Liver (tissue), 9 donors: ENCODE measurements around the gene FAM110D. TPM values are rescaled to one million over a fixed set of nuclear protein-coding genes. Genes with fewer than 3 reads are reported as not detected.

Experiments
- DNase-seq: peaks from one replicate; pipeline ENCODE4 v3.0.0-alpha.2; 2017; ENCODE audit warnings: low spot score
- H3K27ac ChIP-seq, 2 donors: one replicate each; pipeline ENCODE4 v1.7.0; 2013; ENCODE audit warnings: inconsistent platforms in 2 of 2, low read length in 2 of 2, control low read depth in 1 of 2, low read depth in 1 of 2, mild to moderate bottlenecking in 1 of 2
- H3K27me3 ChIP-seq, 4 donors: one replicate each; pipeline versions ENCODE4 v1.6.1 to v1.7.0; 2013; ENCODE audit warnings: low read length in 3 of 4, inconsistent platforms in 1 of 4, mild to moderate bottlenecking in 1 of 4, moderate library complexity in 1 of 4; ENCODE audit not compliant: control insufficient read depth in 4 of 4, insufficient read depth in 4 of 4
- H3K36me3 ChIP-seq, 4 donors: one replicate each; pipeline versions ENCODE4 v1.6.1 to v1.7.0; 2013; ENCODE audit warnings: low read length in 3 of 4, mild to moderate bottlenecking in 3 of 4, low read depth in 1 of 4, moderate library complexity in 1 of 4; ENCODE audit not compliant: control insufficient read depth in 4 of 4, insufficient read depth in 3 of 4
- H3K4me1 ChIP-seq, 4 donors: one replicate each; pipeline versions ENCODE4 v1.6.1 to v1.7.0; 2013; ENCODE audit warnings: low read length in 3 of 4, mild to moderate bottlenecking in 3 of 4, moderate library complexity in 1 of 4; ENCODE audit not compliant: control insufficient read depth in 4 of 4, insufficient read depth in 4 of 4
- H3K4me3 ChIP-seq, 3 donors: one replicate each; pipeline versions ENCODE4 v1.6.1 to v1.7.0; 2013; ENCODE audit warnings: low read length in 3 of 3, control low read depth in 1 of 3, low read depth in 1 of 3, mild to moderate bottlenecking in 1 of 3
- H3K9ac ChIP-seq, 2 donors: one replicate each; pipeline ENCODE4 v1.7.0; 2013; ENCODE audit warnings: low read length in 2 of 2, mild to moderate bottlenecking in 2 of 2, moderate library complexity in 2 of 2, control low read depth in 1 of 2, low read depth in 1 of 2
- H3K9me3 ChIP-seq, 4 donors: one replicate each; pipeline versions ENCODE4 v1.6.1 to v1.7.0; 2013; ENCODE audit warnings: low read length in 3 of 4; ENCODE audit not compliant: control insufficient read depth in 4 of 4
- EGR1 ChIP-seq, 2 donors: IDR thresholded peaks; 2 replicates each; pipeline ENCODE4 v1.6.1; 2016 to 2018; ENCODE audit warnings: antibody characterized with exemption in 2 of 2, low read depth in 2 of 2
- FOXA1 ChIP-seq: IDR thresholded peaks from 2 replicates; pipeline ENCODE4 v1.6.1; 2016; ENCODE audit warnings: antibody characterized with exemption
- FOXA2 ChIP-seq: IDR thresholded peaks from 2 replicates; pipeline ENCODE4 v1.6.1; 2016; ENCODE audit warnings: antibody characterized with exemption
- GABPA ChIP-seq, 2 donors: IDR thresholded peaks in 1 of 2; conservative IDR thresholded peaks in 1 of 2; 2 replicates each; pipeline ENCODE4 v1.6.1; 2016; ENCODE audit warnings: antibody characterized with exemption in 2 of 2, mild to moderate bottlenecking in 1 of 2, moderate library complexity in 1 of 2
- HNF4A ChIP-seq, 2 donors: conservative IDR thresholded peaks; 2 replicates each; pipeline ENCODE4 v1.6.1; 2016; ENCODE audit warnings: antibody characterized with exemption in 2 of 2, mild to moderate bottlenecking in 2 of 2
- HNF4G ChIP-seq: IDR thresholded peaks from 2 replicates; pipeline ENCODE4 v1.6.1; 2016; ENCODE audit warnings: antibody characterized with exemption
- JUND ChIP-seq, 2 donors: IDR thresholded peaks; 2 replicates each; pipeline ENCODE4 v1.6.1; 2016; ENCODE audit warnings: antibody characterized with exemption in 2 of 2
- MAX ChIP-seq: IDR thresholded peaks from 2 replicates; pipeline ENCODE4 v1.6.1; 2016; ENCODE audit warnings: antibody characterized with exemption
- NR2F2 ChIP-seq: IDR thresholded peaks from 2 replicates; pipeline ENCODE4 v1.6.1; 2016; ENCODE audit warnings: antibody characterized with exemption
- RAD21 ChIP-seq, 2 donors: IDR thresholded peaks; 2 replicates each; pipeline ENCODE4 v1.6.1; 2016; ENCODE audit warnings: antibody characterized with exemption in 2 of 2, mild to moderate bottlenecking in 2 of 2
- REST ChIP-seq: IDR thresholded peaks from 2 replicates; pipeline ENCODE4 v1.6.1; 2016; ENCODE audit warnings: antibody characterized with exemption, mild to moderate bottlenecking
- RXRA ChIP-seq, 2 donors: IDR thresholded peaks; 2 replicates each; pipeline ENCODE4 v1.6.1; 2017 to 2018; ENCODE audit warnings: antibody characterized with exemption in 2 of 2, mild to moderate bottlenecking in 1 of 2
- TAF1 ChIP-seq: conservative IDR thresholded peaks from 2 replicates; pipeline ENCODE4 v1.6.1; 2016; ENCODE audit warnings: antibody characterized with exemption, mild to moderate bottlenecking
- YY1 ChIP-seq: IDR thresholded peaks from 2 replicates; pipeline ENCODE4 v1.6.1; 2016; ENCODE audit warnings: antibody characterized with exemption, mild to moderate bottlenecking
- ZBTB33 ChIP-seq: IDR thresholded peaks from 2 replicates; pipeline ENCODE4 v1.6.1; 2016; ENCODE audit warnings: antibody characterized with exemption
- WGBS: extraction: QIAGEN DNeasy Blood & Tissue Kit; methylation state at CpG from one replicate; pipeline ENCODE4 v1.1.7; 2013; 5-methylcytosine and 5-hydroxymethylcytosine counted together
- polyA plus RNA-seq, 2 donors: library from polyadenylated mRNA; stranded (reverse) in 1 of 2; unstranded in 1 of 2; fragments of 200-250 nt in 1 of 2; fragments of >200 nt in 1 of 2; fragmentation: Nextera tagmentation in 1 of 2; extraction: Ambion mirVana in 1 of 2; gene quantifications; one replicate each; pipeline versions ENCODE4 v1.2.1 to v1.2.3, GENCODE V29; 2013 to 2015
- total RNA-seq, 2 donors: library from RNA; depleted of rRNA; stranded (reverse); fragments of >200 nt; gene quantifications; one replicate each; pipeline ENCODE4 v1.2.3, GENCODE V29; 2014
- TF ChIP-seq, protein P1 (sequence below): IDR thresholded peaks from 2 replicates; pipeline ENCODE4 v1.6.1; 2016; ENCODE audit warnings: antibody characterized with exemption
- donor health status: healthy.
- donor health status: healthy.
- donor health status: healthy.
- donor health status: healthy.
- donor health status: healthy.

Gene FAM110D
- total and polyA plus RNA-seq, 4 donors, result 0.10 to 0.50 (median 0.27) TPM

GRCh38 chr1:26175346-26175745, 16.5 kb downstream of the FAM110D start:
- DNase-seq, result no peak
- Histone ChIP-seq H3K9ac (no peak overlapping the region), H3K4me3 (no peak overlapping the region), H3K4me1 (peaks cover 4 to 11% (median 7%) of the 10 kb centered on the region in 4 donors), H3K9me3 (no peaks in the 10 kb centered on the region), H3K27ac (no peak overlapping the region), H3K36me3 (no peaks in the 10 kb centered on the region), H3K27me3 (no peaks in the 10 kb centered on the region)
- WGBS, result 96% methylated on average over 8 of the region's 8 CpGs
- TF ChIP-seq ZBTB33, result no peak
- no peak for TF ChIP-seq JUND (IDR thresholded peaks at IDR 0.05)

DNA sequence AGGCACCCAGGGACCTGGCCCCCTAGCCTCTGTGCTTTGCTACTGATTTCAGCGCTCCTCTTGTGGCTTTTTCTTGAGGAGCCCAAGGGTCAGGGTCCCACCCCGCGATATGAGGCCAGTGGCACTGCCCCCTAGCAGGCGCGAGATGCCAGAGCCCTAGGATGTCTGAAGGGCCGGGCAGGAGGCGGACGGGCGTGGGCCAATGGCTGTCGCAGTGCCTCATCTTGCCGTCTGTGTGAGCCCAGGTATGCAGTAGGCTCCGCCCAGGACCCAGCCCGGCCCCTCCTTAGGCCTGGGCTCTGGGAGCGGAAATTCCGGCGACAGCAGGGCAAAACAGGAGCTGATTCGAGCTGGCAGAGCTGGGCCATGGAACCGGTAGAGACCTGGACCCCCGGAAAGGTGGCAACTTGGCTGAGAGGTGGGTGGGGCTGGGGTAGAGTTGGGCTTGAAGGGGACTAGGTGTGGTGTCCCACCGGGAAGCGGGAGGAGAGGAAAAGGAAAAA, 18.4 kb downstream of the FAM110D start, which contains the start of gene CNKSR1:
Gene CNKSR1 (plus strand): TSS at position 310 of the 503 bp plus-strand sequence. CDS start 57 bp downstream, at position 367.
- no peak for DNase-seq
- Histone ChIP-seq H3K27ac (no peak within 1 kb of the TSS), H3K36me3 (no peaks in the 10 kb centered on the region), H3K27me3 (no peaks in the 10 kb centered on the region), H3K9ac (no peak within 1 kb of the TSS), H3K9me3 (no peaks in the 10 kb centered on the region), H3K4me3 (no peak within 1 kb of the TSS), H3K4me1 (no peaks in the 10 kb centered on the region)
- TF ChIP-seq HNF4G (no peak), FOXA1 (no peak), GABPA (IDR thresholded peaks at IDR 0.05 in 1 of 2, conservative IDR thresholded peaks at IDR 0.05 in 1 of 2) (no peak), FOXA2 (no peak), MAX (no peak), TAF1 (no peak), ZBTB33 (no peak), JUND (IDR thresholded peaks at IDR 0.05) (no peak)
- TF ChIP-seq, protein P1, sequence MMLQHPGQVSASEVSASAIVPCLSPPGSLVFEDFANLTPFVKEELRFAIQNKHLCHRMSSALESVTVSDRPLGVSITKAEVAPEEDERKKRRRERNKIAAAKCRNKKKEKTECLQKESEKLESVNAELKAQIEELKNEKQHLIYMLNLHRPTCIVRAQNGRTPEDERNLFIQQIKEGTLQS, result no peak
- 42% methylated on average over 21 of the region's 21 CpGs for WGBS

DNA sequence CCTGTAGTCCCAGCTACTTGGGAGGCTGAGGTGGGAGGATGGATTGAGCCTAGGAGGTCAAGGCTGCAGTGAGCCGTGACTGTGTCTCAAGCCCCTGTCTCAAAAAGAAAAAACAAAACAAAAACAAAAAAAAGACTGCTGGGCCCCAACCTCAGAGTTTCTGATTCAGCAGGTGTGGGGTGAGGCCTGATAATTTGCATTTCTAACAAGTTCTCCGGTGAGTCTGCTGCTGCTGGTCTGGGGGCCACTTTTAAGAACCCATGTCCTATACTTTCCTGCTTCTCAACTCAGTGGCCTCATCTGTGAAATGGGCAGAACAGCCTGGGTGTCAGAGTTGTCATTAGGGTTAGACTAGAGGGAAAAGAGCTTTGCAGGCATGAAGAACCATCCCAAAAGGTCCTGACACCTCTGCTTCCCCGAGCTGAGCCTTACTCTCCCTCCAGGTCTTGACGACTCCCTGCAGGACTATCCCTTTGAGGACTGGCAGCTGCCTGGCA, 21.2 kb downstream of the FAM110D start:
- DNase-seq, result no peak
- no peak overlapping the region for H3K27ac ChIP-seq
- no peak overlapping the region for H3K9ac ChIP-seq
- no peaks in the 10 kb centered on the region for H3K27me3 ChIP-seq
- TF ChIP-seq TAF1 (no peak), HNF4G (no peak), EGR1 (IDR thresholded peaks at IDR 0.05; ENCODE audit: low read depth in 2 of 2) (no peak), GABPA (IDR thresholded peaks at IDR 0.05 in 1 of 2, conservative IDR thresholded peaks at IDR 0.05 in 1 of 2) (no peak), FOXA1 (no peak), YY1 (no peak), NR2F2 (no peak), FOXA2 (no peak), HNF4A (conservative IDR thresholded peaks at IDR 0.05) (no peak), ZBTB33 (no peak), RAD21 (IDR thresholded peaks at IDR 0.05) (no peak), JUND (IDR thresholded peaks at IDR 0.05) (no peak), REST (no peak), RXRA (IDR thresholded peaks at IDR 0.05) (no peak)
- TF ChIP-seq, protein P1, result no peak
- no peak overlapping the region for H3K4me3 ChIP-seq
- H3K4me1 ChIP-seq, result no peaks in the 10 kb centered on the region
- WGBS, result 91% methylated on average over 4 of the region's 4 CpGs
- H3K9me3 ChIP-seq, result no peaks in the 10 kb centered on the region
- H3K36me3 ChIP-seq, result no peaks in the 10 kb centered on the region
